ENCODE results near the gene NTF3. TPM values are rescaled to one million over a fixed set of nuclear protein-coding genes. Genes with fewer than 3 reads are reported as not detected.

Gene NTF3
- total RNA-seq, 1 experiment from 2014 or later = not detected

DNA sequence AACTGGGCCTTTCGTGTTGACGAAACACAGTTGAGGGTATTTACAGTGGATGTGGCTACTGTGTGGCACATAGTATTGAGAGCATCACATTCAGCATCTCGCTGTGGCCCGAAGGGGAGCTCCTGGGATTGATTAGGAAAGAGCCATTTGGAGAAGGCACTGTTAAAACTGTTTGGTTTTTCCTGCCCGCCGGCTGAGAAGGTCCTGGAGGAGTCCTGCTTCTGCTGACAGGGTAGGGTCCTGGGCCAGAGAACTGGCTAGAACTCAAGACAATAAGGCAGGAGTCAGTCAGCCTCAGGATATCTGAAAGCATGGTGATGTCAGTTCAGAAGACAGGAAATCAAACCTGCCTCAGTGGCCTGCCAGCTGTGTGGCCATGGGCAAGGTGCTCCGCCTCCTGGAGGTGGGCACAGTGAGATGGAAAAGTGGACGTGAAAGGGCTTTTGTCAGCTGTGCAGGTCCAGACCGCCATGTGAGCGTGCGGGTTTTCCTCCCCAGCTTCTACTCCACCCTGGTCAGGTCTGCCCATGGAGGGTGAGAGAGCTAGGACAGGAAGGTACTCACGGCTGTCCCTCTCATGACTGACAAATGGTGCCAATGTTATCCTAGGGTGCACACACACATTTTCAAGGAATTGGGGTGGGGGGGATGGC is 92.3 kb downstream of the NTF3 start:
- no peaks in the 10 kb centered on the region for H3K9me3 ChIP-seq (ENCODE audit: control insufficient read depth in 1 of 2, insufficient read depth in 1 of 2, low read depth in 1 of 2, low read length in 2 of 2)
- no peaks in the 10 kb centered on the region for H3K36me3 ChIP-seq (ENCODE audit: control insufficient read depth in 1 of 2, insufficient read depth in 2 of 2, low read length in 2 of 2)
- H3K9ac ChIP-seq (ENCODE audit: low read length) = no peak overlapping the region
- RAD21 ChIA-PET (ENCODE audit: low non-redundant PET in 1 of 2, low total read pairs in 2 of 2, uncharacterized antibody in 2 of 2, unreplicated experiment in 2 of 2) = no interaction called here
- H4K20me1 ChIP-seq (ENCODE audit: insufficient read depth) = no peaks in the 10 kb centered on the region
- H3K79me2 ChIP-seq (ENCODE audit: insufficient read depth, low read length) = no peaks in the 10 kb centered on the region
- intact Hi-C loops (cut with micrococcal nuclease) = no loop called here
- no peaks in the 10 kb centered on the region for H3K9me2 ChIP-seq (ENCODE audit: insufficient read depth)
- H3K27me3 ChIP-seq (ENCODE audit: insufficient read depth, low read length) = peaks cover 20% of the 10 kb centered on the region; the same call in 1 of the 2 replicates
- DNase-seq (ENCODE audit: low read depth, low spot score) (no peak), ATAC-seq (no peak)
- no peak overlapping the region for H3K27ac ChIP-seq (ENCODE audit: low read depth, low read length)
- no peaks in the 10 kb centered on the region for H3K4me1 ChIP-seq (ENCODE audit: control insufficient read depth in 1 of 2, insufficient read depth in 2 of 2, low read length in 2 of 2)
- no TSS peak for BruUV-seq (replicated peaks)
- H2AFZ ChIP-seq (ENCODE audit: low read depth, low read length, poor library complexity, severe bottlenecking) = no peak overlapping the region
- no peak overlapping the region for H3K4me3 ChIP-seq (replicated peaks in 1 of 2; ENCODE audit: low read depth in 1 of 2, low read length in 2 of 2)
- H3K4me2 ChIP-seq (ENCODE audit: low read length) = no peak overlapping the region
- TF ChIP-seq POLR2AphosphoS5 (IDR thresholded peaks at IDR 0.05; ENCODE audit: low read depth, low read length) (no peak), MAX (IDR thresholded peaks at IDR 0.05) (no peak), TCF7L2 (IDR thresholded peaks at IDR 0.05; ENCODE audit: borderline replicate concordance, extremely low read depth, insufficient read depth, insufficient read length) (no peak), ZFX (IDR thresholded peaks at IDR 0.05) (no peak), SRF (IDR thresholded peaks at IDR 0.05; ENCODE audit: low read depth) (no peak), SIN3A (IDR thresholded peaks at IDR 0.05; ENCODE audit: low read depth) (no peak), EZH2 (IDR thresholded peaks at IDR 0.05) (no peak), EGR1 (IDR thresholded peaks at IDR 0.05; ENCODE audit: low read depth) (no peak)
- CTCF ChIA-PET = interaction anchor here (1.8 kb wide), 1 partner anchor 13 kb away, joined by 4 read pairs; no protein-coding TSS in a partner anchor
- POLR2A ChIA-PET = no interaction called here

DNA sequence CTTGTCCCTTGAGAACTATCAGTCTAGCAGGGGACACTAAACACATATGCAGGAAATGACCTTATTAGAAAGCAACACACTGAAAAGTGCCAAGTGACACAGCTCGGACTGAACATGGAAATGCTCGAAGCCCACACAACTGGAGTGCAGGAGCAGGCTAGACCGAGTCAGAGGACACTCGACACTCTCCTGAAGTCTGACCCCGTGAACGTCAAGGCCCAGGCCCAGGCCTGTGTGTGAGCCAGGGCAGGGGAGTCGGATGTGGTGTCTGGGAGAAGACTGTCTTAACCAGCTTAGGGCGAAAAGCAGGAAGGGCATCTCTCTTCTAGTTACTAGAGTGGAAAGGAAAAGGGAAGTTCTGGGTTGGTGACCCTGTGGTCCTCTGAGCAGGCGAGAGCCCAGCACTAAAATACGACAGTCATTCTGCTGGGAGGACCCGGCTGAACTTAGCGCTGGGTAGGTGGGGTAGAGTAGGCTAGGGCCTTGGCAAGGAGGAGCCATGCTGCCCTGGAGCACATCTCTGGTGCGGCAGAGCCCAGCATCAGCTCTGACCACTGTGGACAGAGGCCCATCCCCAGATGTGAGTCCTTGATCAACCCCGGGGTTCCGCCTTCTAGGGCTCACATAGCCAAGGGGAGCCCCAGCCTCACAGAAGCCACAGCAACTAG is 93.0 kb downstream of the NTF3 start:
- ChIA-PET RAD21 (ENCODE audit: low non-redundant PET in 1 of 2, low total read pairs in 2 of 2, uncharacterized antibody in 2 of 2, unreplicated experiment in 2 of 2) (no interaction called here), POLR2A (no interaction called here), CTCF (interaction anchor here (1.8 kb wide), 1 partner anchor 13 kb away, joined by 4 read pairs; no protein-coding TSS in a partner anchor)
- Histone ChIP-seq H4K20me1 (ENCODE audit: insufficient read depth) (no peaks in the 10 kb centered on the region), H2AFZ (ENCODE audit: low read depth, low read length, poor library complexity, severe bottlenecking) (no peak overlapping the region), H3K4me3 (replicated peaks in 1 of 2; ENCODE audit: low read depth in 1 of 2, low read length in 2 of 2) (no peak overlapping the region), H3K9ac (ENCODE audit: low read length) (no peak overlapping the region), H3K4me1 (ENCODE audit: control insufficient read depth in 1 of 2, insufficient read depth in 2 of 2, low read length in 2 of 2) (no peaks in the 10 kb centered on the region), H3K27ac (ENCODE audit: low read depth, low read length) (no peak overlapping the region), H3K9me2 (ENCODE audit: insufficient read depth) (no peaks in the 10 kb centered on the region), H3K9me3 (ENCODE audit: control insufficient read depth in 1 of 2, insufficient read depth in 1 of 2, low read depth in 1 of 2, low read length in 2 of 2) (no peaks in the 10 kb centered on the region), H3K36me3 (ENCODE audit: control insufficient read depth in 1 of 2, insufficient read depth in 2 of 2, low read length in 2 of 2) (no peaks in the 10 kb centered on the region), H3K79me2 (ENCODE audit: insufficient read depth, low read length) (no peaks in the 10 kb centered on the region), H3K27me3 (ENCODE audit: insufficient read depth, low read length) (peaks cover 19% of the 10 kb centered on the region; the same call in 1 of the 2 replicates), H3K4me2 (ENCODE audit: low read length) (no peak overlapping the region)
- DNase-seq (ENCODE audit: low read depth, low spot score) (no peak), ATAC-seq (no peak)
- intact Hi-C loops (cut with micrococcal nuclease) = no loop called here
- no TSS peak for BruUV-seq (replicated peaks)
- TF ChIP-seq CBX3 (IDR thresholded peaks at IDR 0.05; ENCODE audit: low read depth) (no peak), CEBPB (IDR thresholded peaks at IDR 0.05; ENCODE audit: low read depth) (no peak), REST (IDR thresholded peaks at IDR 0.05; ENCODE audit: low read depth) (no peak), SRF (IDR thresholded peaks at IDR 0.05; ENCODE audit: low read depth) (no peak), YY1 (IDR thresholded peaks at IDR 0.05; ENCODE audit: extremely low read depth, insufficient replicate concordance, low read depth, low read length) (no peak), POLR2A (IDR thresholded peaks at IDR 0.05; ENCODE audit: borderline replicate concordance, extremely low read depth, insufficient read depth, insufficient read length) (no peak), FOSL1 (IDR thresholded peaks at IDR 0.05; ENCODE audit: low read depth) (no peak), ZFX (IDR thresholded peaks at IDR 0.05) (no peak), JUND (IDR thresholded peaks at IDR 0.05) (no peak), ELF1 (IDR thresholded peaks at IDR 0.05; ENCODE audit: borderline replicate concordance, low read depth) (no peak), SP1 (IDR thresholded peaks at IDR 0.05; ENCODE audit: low read depth) (no peak)
